Measurements from ENCODE around the gene NACC2.

DNA sequence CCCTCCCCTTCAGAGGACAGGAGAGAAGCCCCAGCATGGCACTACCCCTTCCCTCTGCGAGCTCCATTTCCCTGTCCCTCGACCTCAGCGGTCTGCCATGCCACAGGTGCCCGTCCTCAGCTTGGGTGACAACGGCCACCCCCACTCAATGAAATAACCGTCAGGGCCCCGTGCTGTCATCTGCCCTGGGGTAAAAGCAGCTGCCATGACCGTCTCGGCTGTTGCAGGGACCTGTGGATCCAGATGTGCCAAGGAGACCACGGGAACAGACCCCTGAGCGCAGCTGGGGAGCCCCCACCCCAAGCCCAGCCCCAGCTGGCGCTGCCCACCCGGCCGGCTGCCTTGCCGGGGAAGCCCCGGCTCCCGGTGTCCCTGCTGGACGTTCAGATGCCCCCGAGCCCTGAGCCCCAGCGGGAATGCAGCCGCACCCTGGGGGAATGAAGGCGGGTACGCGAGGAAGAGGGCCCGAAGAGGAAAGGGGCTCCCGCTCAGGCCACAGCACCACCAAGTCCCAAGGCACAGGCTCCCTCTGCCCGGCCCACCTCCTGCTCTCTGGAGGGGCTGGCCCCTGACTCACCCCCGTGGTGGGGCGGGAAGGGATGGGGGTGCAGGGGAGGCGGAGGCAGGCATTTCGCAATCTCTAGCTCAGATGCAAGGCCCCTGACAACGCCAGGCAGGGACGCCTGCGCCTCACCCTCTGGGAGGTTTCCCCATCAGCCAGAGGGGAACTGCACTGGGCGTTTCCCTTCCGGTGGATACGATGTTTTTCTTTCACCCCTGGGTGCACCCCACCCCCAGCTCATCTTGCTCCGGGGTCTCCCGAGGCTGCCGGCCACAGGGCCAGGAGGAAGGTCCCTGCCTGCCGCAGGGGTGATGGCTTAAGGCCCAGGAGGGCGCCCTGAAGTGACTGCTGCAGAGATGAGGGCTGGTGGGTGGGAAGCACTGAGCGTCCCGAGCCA lies 49.2 kb downstream of the NACC2 start:
- TF ChIP-seq, protein P1, sequence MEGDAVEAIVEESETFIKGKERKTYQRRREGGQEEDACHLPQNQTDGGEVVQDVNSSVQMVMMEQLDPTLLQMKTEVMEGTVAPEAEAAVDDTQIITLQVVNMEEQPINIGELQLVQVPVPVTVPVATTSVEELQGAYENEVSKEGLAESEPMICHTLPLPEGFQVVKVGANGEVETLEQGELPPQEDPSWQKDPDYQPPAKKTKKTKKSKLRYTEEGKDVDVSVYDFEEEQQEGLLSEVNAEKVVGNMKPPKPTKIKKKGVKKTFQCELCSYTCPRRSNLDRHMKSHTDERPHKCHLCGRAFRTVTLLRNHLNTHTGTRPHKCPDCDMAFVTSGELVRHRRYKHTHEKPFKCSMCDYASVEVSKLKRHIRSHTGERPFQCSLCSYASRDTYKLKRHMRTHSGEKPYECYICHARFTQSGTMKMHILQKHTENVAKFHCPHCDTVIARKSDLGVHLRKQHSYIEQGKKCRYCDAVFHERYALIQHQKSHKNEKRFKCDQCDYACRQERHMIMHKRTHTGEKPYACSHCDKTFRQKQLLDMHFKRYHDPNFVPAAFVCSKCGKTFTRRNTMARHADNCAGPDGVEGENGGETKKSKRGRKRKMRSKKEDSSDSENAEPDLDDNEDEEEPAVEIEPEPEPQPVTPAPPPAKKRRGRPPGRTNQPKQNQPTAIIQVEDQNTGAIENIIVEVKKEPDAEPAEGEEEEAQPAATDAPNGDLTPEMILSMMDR (IDR thresholded peaks at IDR 0.05) = no peak
- no peak for TF ChIP-seq POLR2A (IDR thresholded peaks at IDR 0.05)
